Activated B cell treated with CpG ODN at 0.5 μM for 24 hours (primary cell): Measurements from ENCODE around the gene IL17C. TPM values are rescaled to one million over a fixed set of nuclear protein-coding genes. Genes with fewer than 3 reads are reported as not detected.
"Not testable (repeated sequence)": the region's sequence is repeated elsewhere in the genome, so short reads cannot be mapped to it uniquely, and the experiment has no call there.

Experiments
- ATAC-seq: fragments of 200-7000 bp; cut with Tn5 transposase; one replicate; pipeline ENCODE4 v1.10.0; 2021; ENCODE audit warnings: low read depth, mild to moderate bottlenecking, moderate library complexity
- CTCF ChIA-PET: fragments of 350-600 bp; sonication (Branson Sonifier 250); formaldehyde crosslinking; loops from one replicate; lab custom pipeline; 2021; ENCODE audit warnings: antibody characterized with exemption; lab: Charles Lee
- POLR2A ChIA-PET: fragments of 350-600 bp; sonication (Branson Sonifier 250); formaldehyde crosslinking; loops from one replicate; lab custom pipeline; 2021; ENCODE audit warnings: antibody characterized with exemption; lab: Charles Lee
- DNase-seq: peaks from one replicate; pipeline ENCODE4 v3.0.0; 2022
- H3K27ac Mint-ChIP-seq: one replicate; pipeline ENCODE4 v1.8.0; 2020; ENCODE audit warnings: mixed read lengths
- H3K27me3 Mint-ChIP-seq: one replicate; pipeline ENCODE4 v1.8.0; 2021; ENCODE audit warnings: mixed read lengths
- H3K36me3 Mint-ChIP-seq: one replicate; pipeline ENCODE4 v1.8.0; 2021; ENCODE audit warnings: low read depth, mixed read lengths
- H3K4me1 Mint-ChIP-seq: one replicate; pipeline ENCODE4 v1.8.0; 2021; ENCODE audit warnings: mixed read lengths
- H3K4me3 Mint-ChIP-seq: one replicate; pipeline ENCODE4 v1.8.0; 2020; ENCODE audit warnings: mild to moderate bottlenecking, mixed read lengths
- H3K9me3 Mint-ChIP-seq: one replicate; pipeline ENCODE4 v1.8.0; 2020; ENCODE audit warnings: mixed read lengths
- intact Hi-C: fragments of 100-400 bp; cut with micrococcal nuclease; formaldehyde crosslinking; loops from one replicate; pipeline ENCODE4 v1.15.1; 2024
- total RNA-seq: library from RNA; stranded (reverse); gene quantifications from 2 replicates; pipeline ENCODE4 v1.2.3, GENCODE V29; 2022
- TF ChIP-seq, protein P1 (sequence below): fragments of 200-600 bp; IDR thresholded peaks from one replicate; pipeline ENCODE4 v1.8.0; 2022; ENCODE audit warnings: antibody characterized with exemption, mild to moderate bottlenecking

Gene IL17C
- total RNA-seq, 1 donor from 2014 or later = 0.69 TPM

- ChIA-PET POLR2A (interaction anchor here (0.5 to 3.5 kb wide), 14 partner anchors 9 to 163 kb away, joined by 3 to 32 read pairs (median 5); partner anchors contain the start of genes APRT, CTU2, CYBA and RNF166), CTCF (no interaction called here)
- DNase-seq (peak; percentile 89), ATAC-seq (peak; percentile 94)
- Mint-ChIP-seq H3K9me3 (no peaks in the 10 kb centered on the region), H3K27me3 (no peaks in the 10 kb centered on the region), H3K4me3 (peak within 1 kb of the TSS; percentile 94), H3K36me3 (peaks cover 16% of the 10 kb centered on the region), H3K4me1 (peaks cover 31% of the 10 kb centered on the region), H3K27ac (peak within 1 kb of the TSS; percentile 90)
- TF ChIP-seq, protein P1, sequence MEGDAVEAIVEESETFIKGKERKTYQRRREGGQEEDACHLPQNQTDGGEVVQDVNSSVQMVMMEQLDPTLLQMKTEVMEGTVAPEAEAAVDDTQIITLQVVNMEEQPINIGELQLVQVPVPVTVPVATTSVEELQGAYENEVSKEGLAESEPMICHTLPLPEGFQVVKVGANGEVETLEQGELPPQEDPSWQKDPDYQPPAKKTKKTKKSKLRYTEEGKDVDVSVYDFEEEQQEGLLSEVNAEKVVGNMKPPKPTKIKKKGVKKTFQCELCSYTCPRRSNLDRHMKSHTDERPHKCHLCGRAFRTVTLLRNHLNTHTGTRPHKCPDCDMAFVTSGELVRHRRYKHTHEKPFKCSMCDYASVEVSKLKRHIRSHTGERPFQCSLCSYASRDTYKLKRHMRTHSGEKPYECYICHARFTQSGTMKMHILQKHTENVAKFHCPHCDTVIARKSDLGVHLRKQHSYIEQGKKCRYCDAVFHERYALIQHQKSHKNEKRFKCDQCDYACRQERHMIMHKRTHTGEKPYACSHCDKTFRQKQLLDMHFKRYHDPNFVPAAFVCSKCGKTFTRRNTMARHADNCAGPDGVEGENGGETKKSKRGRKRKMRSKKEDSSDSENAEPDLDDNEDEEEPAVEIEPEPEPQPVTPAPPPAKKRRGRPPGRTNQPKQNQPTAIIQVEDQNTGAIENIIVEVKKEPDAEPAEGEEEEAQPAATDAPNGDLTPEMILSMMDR = no peak
- intact Hi-C loops = loop anchor here (1.0 to 5.0 kb wide), 6 partner anchors 12 to 119 kb away; partner anchors contain the start of genes CYBA and SNAI3
Measured at GRCh38 chr16:88662843-88663606, 24.7 kb downstream of the IL17C start, which contains the start of gene MVD. Gene MVD (minus strand): TSS chr16:88663091. CDS start chr16:88663080, 11 bp downstream.

- CTCF ChIA-PET = interaction anchor here (1.2 to 1.5 kb wide), 2 partner anchors 16 to 20 kb away, joined by 4 to 5 read pairs; no protein-coding TSS in a partner anchor
- intact Hi-C loops = no loop called here
- ATAC-seq = no peak
- Mint-ChIP-seq H3K36me3 (peaks cover 13% of the 10 kb centered on the region), H3K9me3 (no peaks in the 10 kb centered on the region), H3K27me3 (no peaks in the 10 kb centered on the region), H3K4me1 (peaks cover 26% of the 10 kb centered on the region), H3K27ac (peak overlapping the region; percentile 63), H3K4me3 (peak overlapping the region; percentile 68)
- no peak for DNase-seq
- POLR2A ChIA-PET = interaction anchor here (1.0 to 3.5 kb wide), 5 partner anchors 14 to 41 kb away, joined by 3 to 32 read pairs (median 6); partner anchors contain the start of genes CTU2 and RNF166
- TF ChIP-seq, protein P1 = no peak
Measured at GRCh38 chr16:88665148-88665547, 26.8 kb downstream of the IL17C start.

DNA sequence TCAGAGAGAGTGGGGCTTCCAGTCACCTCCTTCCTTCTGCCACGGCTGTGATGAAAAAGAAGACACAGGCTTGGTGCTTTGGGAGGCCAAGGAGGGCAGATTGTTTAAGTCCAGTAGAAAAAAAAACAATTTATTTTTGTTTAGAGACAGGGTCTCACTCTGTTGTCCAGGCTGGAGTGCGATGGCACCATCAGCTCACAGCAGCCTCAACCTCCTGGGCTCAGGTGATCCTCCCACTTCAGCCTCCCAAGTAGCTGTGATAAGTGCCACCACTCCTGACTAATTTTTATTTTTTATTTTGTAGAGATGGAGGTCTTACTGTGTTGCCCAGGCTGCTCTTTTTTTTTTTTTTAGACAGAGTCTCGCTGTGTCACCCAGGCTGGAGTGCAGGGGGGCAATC, 27.2 kb downstream of the IL17C start:
- CTCF ChIA-PET = no interaction called here
- peaks cover 24% of the 10 kb centered on the region for H3K4me1 Mint-ChIP-seq
- DNase-seq (no peak), ATAC-seq (no peak)
- POLR2A ChIA-PET = interaction anchor here (0.6 to 3.5 kb wide), 6 partner anchors 14 to 657 kb away, joined by 3 to 32 read pairs (median 4); partner anchors contain the start of genes CTU2 and RNF166
- H3K9me3 Mint-ChIP-seq = no peaks in the 10 kb centered on the region
- TF ChIP-seq, protein P1 = no peak
- peak overlapping the region; percentile 63 for H3K27ac Mint-ChIP-seq
- H3K27me3 Mint-ChIP-seq = no peaks in the 10 kb centered on the region
- H3K36me3 Mint-ChIP-seq = peaks cover 12% of the 10 kb centered on the region
- peak overlapping the region; percentile 68 for H3K4me3 Mint-ChIP-seq
- intact Hi-C loops = no loop called here

DNA sequence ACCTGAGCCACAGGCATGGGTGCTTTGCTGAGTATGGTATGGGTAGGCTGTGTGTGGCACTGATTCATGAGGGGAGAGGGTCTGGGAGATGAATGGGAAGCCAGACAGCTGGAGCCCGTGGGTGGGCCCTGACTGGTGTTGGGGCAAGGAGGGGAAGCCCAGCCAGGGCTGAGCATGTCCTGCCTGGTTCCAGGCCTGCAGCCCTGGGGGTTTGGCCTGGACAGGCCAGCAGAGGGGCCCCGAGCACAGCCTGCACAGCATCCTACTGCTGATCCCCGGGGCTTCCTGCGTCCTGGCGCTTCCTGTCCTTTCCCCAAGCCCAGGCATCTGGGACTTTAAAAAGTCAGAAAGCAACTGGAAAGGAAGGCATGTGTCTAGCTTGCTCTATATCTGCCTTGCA, 29.1 kb downstream of the IL17C start:
- no peaks in the 10 kb centered on the region for H3K27me3 Mint-ChIP-seq
- ChIA-PET CTCF (no interaction called here), POLR2A (no interaction called here)
- H3K4me1 Mint-ChIP-seq = peaks cover 13% of the 10 kb centered on the region
- TF ChIP-seq, protein P1 = no peak
- intact Hi-C loops = no loop called here
- no peak for ATAC-seq
- H3K36me3 Mint-ChIP-seq = peaks cover 11% of the 10 kb centered on the region
- no peaks in the 10 kb centered on the region for H3K9me3 Mint-ChIP-seq
- peak overlapping the region; percentile 63 for H3K27ac Mint-ChIP-seq
- H3K4me3 Mint-ChIP-seq = no peak overlapping the region
- no peak for DNase-seq

GRCh38 chr16:88669493-88669892, 31.1 kb downstream of the IL17C start:
- H3K36me3 Mint-ChIP-seq, H3K4me3 Mint-ChIP-seq, H3K27me3 Mint-ChIP-seq, intact Hi-C loops, H3K27ac Mint-ChIP-seq, POLR2A ChIA-PET, ATAC-seq, H3K9me3 Mint-ChIP-seq, DNase-seq, CTCF ChIA-PET, H3K4me1 Mint-ChIP-seq: not testable (repeated sequence)
